Measurements from ENCODE around the gene ASB10. TPM values are rescaled to one million over a fixed set of nuclear protein-coding genes. Genes with fewer than 3 reads are reported as not detected.

Gene ASB10
- total and polyA plus RNA-seq, 2 of the 8 experiments (the other 6 are each of a cell fraction or from before 2014, with no cell fraction given) = not detected

GRCh38 chr7:151213826-151214225 lies 26.8 kb upstream of the ASB10 start (continued):
- TF ChIP-seq CTCF (IDR thresholded peaks at IDR 0.05; ENCODE audit: control extremely low read depth in 1 of 3, insufficient read depth in 1 of 3, low read depth in 1 of 3, low read length in 3 of 3) = no peak
- no peak for TF ChIP-seq CREB1 (IDR thresholded peaks at IDR 0.05)
- TF ChIP-seq USF2 (IDR thresholded peaks at IDR 0.05; ENCODE audit: low read length) = no peak
- TF ChIP-seq PHF8 (conservative IDR thresholded peaks at IDR 0.05; ENCODE audit: low read depth, low read length) = no peak
- TF ChIP-seq SIX5 (IDR thresholded peaks at IDR 0.05; ENCODE audit: low read depth, low read length) = no peak
- no peak for TF ChIP-seq ZNF274 (IDR thresholded peaks at IDR 0.05; ENCODE audit: borderline replicate concordance, extremely low read depth, low read length)
